HuH-7 (cell line): ENCODE data around the gene NMRK2.
A peak's percentile ranks its signal among the peaks of the same experiment; 100 is the strongest.
"Not testable (repeated sequence)": the region's sequence is repeated elsewhere in the genome, so short reads cannot be mapped to it uniquely, and the experiment has no call there.

ENCODE experiments used
- DNase-seq: peaks from one replicate; pipeline ENCODE4 v3.0.0; 2011; ENCODE audit warnings: low spot score

Gene NMRK2

GRCh38 chr19:3964256-3965194 lies 31.7 kb downstream of the NMRK2 start:
- no peak for DNase-seq

DNA sequence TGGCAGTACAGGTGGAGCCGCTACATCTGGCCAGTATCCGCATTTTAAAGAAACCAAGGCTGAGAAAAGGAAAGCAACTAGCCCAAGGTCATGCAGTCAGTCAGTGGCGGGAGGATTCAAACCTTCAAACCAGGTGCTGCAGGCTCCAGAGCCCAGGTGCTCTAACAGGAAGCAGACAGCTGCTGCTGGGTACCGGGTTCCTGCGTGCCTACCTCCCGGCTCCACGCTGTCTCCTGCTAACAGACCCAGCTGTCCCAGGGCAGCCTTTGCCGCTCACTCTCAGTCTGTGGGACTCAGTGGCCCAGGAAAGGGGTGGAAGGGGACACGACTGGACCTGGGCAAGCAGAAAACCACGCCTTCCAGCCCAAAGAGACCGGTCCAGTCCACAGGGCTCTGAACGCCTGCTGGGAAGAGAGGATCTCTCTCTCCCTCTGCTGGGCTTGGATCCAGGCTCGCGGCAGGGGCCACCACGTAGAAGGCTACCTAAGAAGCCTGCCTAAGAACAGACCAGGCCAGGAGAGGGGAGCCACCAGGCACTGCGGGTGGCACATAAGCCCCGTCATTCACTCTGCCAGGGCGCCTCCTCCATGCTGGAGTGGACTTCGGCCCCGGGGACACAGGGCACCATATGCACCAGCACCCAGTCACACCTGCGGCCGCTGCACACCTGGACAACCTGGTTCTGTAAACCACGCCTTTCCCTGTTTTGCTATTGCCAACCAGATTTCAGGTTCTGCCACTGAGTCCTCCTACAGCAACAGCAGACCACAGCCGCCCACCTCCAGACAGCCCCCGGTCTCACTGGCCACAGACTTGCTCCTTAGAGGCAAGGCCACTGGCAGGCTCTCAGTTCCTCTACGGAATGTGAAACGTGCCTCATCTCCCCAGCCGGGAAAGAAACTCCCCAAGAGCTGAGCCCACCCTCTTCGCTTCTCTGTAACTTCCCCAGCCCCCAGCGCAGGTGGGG lies 33.5 kb downstream of the NMRK2 start:
- no peak for DNase-seq

DNA sequence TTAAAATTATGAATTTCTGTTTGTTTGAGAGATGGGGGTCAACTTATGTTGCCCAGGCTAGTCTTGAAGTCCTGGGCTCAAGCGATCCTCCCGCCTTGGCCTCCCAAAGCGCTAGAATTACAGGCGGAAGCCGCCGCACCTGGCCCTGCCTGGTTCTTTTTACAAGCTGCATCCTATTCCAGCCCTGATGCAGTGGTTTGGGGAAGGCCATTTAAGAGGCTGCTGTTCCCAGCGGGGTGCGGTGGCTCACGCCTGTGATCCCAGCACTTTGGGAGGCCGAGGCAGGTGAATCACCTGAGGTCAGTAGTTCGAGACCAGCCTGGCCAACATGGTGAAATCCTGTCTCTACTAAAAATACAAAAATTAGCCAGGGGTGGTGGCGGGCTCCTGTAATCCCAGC lies 35.1 kb downstream of the NMRK2 start:
- not testable (repeated sequence) for DNase-seq

DNA sequence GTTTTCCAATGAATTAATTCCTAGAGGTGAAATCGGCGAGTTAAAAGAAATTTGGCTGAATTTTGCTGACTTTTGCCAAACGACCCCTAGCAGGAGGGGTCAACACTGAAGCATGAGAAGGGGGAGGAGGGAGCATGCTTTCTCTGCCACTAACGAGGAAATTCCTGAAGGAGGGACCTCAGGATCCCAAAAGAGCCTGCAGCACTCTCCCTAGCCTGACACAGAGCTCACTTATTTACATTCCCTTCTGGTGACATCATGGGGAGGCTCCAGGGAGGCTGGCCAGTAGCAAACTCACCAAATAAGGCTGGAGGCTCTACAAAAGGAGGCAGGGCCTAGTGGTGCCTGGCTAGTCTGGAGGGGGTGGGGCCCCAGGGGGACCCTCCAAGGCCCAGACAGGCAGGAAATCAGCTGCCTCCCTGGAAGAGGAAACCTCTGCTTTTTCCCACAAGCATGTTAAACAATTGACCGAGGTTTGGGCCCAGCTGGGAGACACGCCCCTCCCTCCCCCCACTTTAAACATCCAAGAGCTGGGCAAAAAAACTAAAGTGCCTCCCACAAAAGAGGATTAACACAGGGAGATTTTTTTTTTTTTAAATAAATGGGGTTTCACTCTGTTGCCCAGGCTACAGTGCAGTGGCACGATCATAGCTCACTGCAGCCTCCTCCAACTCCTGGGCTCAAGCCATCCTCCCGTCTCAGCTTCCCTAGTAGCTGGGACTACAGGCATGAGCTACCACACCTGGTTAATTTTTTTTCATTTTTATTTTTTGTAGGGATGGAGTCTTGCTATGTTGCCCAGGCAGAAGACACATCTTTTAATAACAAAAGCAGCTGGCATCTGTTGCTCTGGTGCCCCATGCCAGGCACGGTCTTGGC lies 35.9 kb downstream of the NMRK2 start:
- DNase-seq: peak; percentile 86

DNA sequence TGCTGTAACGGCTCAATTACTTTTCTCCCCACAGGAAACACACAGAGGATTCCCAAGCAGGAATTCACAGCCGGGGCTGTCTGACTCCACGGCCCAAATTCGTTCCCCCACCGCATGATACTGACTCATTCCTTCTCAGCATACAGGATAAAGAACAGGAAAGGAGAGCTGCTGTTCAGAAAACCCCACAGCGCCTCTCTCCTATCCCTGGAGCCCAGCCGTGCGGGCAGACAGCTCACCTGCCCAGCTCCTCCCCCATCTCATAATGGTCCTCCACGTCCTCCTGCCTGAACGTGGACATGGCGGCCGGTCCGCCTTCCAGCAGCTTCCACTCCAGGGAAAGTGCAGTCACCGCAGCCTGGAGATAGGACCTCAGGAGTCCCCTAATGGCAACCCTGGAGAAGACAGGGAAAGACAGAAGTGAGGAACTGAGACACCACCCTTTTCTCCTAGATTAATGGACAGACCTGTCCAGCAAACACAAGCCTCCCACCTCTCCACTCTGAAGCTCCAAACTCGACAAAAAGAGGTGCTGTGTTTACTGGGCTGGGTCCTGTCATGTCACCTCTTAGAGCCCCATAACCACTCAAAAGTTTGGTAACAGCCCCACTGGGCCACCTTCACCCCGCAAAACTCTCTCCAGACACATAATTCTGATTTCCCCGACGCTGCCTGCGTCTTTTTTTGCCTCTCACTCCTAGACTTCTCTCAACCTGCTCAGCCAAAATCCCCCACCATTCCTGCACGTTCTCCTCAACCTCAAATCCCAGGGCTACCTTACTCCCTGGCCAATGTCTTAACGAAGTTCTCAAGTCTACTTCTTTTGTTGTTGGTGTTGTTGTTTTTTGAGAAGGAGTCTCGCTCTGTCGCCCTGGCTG lies 36.8 kb downstream of the NMRK2 start:
- DNase-seq: no peak

GRCh38 chr19:3970313-3970807 lies 37.5 kb downstream of the NMRK2 start:
- DNase-seq: no peak

GRCh38 chr19:3970808-3971598 lies 38.1 kb downstream of the NMRK2 start, which contains the start of gene DAPK3:
Gene DAPK3 (minus strand): TSS chr19:3971099. CDS start chr19:3969735, 1,364 bp downstream.
- peak; percentile 95 for DNase-seq

GRCh38 chr19:3975144-3975543 lies 42.3 kb downstream of the NMRK2 start:
- DNase-seq: no peak

DNA sequence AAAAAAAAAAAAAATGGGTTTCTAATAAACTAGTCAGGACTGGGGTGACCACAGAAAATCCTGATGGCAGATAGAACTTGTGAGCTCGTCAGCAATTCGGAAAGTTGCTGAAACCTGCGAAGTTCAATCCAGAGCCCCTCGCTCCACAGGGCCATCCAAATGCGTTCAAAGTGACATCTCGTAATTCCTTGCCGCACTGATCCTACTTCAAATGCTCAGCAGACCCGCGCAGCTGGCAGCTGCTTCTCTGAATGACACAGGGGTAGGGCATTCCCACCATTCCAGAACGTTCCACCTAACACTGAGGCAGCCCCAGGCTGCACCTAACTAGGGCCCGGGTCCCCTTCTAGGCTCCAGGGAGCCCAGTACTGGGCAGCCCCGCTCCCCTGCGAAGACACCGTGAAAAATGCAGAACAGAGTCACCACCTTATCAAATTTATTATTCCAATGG lies 42.8 kb downstream of the NMRK2 start:
- no peak for DNase-seq

GRCh38 chr19:3976495-3977241 lies 43.8 kb downstream of the NMRK2 start:
- no peak for DNase-seq

- no peak for DNase-seq
Measured at GRCh38 chr19:3977242-3978143, 44.6 kb downstream of the NMRK2 start.

DNA sequence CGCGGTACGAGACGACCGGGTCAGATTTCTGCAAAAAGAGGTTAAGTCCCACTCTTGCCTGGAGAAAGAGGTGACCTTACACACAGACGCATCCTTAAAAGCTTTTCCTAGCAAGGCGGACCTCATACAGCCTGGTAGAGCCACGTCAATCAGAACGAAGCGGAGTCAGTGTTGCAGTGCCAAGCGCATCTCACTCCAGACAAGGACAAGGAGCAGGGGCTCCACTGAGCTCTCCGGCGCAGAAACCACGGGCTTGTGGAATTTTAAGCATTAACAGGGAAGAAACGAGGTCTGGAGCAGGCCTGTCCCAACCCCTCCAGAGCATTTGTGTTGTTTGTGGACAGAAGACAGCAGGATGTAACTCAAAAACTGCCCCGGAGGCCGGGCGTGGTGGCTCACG lies 45.3 kb downstream of the NMRK2 start:
- no peak for DNase-seq

DNA sequence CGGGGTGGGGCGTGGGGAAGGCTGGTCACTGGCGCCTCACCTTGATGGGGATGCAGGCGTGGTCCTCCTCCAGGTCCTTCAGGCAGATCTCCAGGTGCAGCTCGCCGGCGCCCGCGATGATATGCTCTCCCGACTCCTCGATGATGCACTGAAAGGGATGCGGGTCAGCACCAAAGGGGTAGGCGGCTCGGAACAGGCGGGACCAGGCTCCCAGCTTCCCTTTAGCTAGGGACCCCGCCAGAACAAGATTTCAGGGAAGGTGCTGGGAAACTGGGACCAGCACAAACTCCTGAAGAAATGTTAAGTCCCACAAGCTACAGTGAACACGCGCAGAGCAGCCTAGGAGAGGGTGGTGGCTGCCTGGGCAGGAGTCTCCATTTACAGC lies 46.4 kb downstream of the NMRK2 start:
- DNase-seq: no peak

DNA sequence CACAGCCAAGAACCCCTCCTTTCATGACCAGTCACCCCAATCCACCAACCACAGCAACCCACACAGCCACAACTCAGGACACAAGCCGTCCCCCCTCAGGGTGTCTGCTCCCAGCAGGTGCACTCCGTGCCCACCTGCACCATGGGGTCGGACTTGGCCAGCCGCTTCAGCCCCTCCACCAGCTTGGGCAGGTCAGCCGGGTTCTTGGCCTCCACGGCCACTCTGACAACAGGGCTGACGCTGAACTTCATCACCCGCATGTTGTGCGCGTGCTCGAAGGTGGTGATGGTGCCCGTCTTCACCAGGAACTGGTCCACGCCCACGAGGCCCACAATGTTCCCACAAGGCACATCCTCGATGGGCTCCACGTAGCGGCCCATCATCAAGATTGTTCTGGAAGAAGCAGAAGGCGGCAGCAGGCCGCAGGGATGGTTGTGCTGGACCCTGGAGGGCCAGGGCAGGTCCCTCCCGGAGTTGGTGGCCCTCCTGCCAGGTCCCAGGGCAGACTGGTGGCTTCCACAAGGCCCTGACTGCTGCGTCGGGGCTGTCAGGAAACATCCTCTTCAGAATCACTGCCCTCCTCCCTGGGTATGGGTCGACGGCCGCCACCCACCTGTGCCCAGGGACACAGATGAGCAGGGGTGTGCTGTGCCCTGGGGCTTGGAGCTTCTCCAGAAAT lies 46.9 kb downstream of the NMRK2 start:
- DNase-seq: no peak

DNA sequence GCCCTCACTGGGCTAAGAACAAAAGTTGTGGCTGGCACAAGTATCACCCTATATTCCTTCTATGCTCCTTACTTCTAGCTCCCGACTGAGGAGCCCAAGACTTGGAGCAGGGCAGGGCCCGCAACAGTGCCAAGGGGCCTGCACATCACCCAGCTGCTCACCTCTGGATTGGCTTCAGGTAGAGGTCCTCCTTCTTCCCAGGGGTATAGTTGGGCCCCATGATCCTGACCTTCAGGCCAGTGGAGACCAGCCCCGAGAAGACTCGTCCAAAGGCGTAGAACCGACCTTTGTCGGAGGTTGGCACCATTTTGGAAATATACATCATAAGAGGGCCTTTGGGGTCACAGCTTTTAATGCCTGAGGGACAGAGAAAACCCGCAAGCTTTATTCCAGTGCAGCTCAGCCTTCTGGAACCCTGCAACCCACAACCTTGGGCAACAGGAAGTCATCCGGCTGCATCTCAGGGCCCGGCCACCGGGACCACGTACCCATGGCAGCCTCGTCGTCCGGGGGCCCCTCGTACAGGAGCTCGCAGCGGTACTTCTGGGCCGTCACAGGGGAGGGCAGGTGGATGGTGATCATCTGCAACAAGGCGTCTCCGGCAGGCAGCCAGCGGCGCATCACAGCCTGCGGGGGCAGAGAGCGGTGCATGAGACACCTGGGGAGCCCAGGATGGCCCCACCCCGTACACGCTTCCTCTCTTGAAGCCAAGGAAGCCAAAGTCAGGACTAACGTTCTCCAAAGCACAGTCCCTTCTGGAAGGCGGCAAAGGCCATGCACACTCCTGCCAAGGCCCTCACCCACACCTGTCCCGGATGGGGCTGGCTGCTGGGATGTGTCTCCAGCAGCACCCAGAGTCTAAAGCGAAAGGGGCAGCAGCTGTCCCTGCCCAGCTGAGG lies 47.7 kb downstream of the NMRK2 start:
- DNase-seq: no peak

DNA sequence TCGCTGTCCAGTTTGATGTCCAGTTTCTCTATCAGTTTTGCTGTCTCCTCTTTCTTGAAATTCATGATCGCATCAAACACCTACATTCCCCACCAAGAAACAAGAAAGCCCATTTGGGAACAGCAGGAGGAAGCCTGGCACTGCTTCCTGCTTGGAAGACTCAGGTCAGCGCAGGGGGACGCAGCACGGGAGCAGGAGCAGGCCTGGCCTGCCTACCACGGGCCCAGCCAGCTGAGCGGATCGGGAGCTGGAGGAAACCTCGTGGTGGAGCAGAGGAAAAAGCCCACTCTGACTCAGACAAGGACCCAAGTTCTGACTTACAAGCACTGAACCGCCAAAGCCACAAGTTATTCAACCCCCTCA lies 48.5 kb downstream of the NMRK2 start:
- DNase-seq: no peak
